HG02840 (cell line): ENCODE data around the gene ABRACL.

ENCODE experiments used
- ATAC-seq: cut with Tn5 transposase; IDR thresholded peaks from one replicate; pipeline ENCODE4 v1.9.1; 2021; ENCODE audit warnings: mild to moderate bottlenecking, moderate library complexity, moderate number of reproducible peaks; ENCODE audit not compliant: unreplicated experiment, low FRiP score

Gene ABRACL

GRCh38 chr6:139051396-139052060 is 23.0 kb downstream of the ABRACL start:
- ATAC-seq: no peak

- no peak for ATAC-seq
These were observed 24.8 kb downstream of the ABRACL start for GRCh38 chr6:139053382-139053781.

GRCh38 chr6:139054001-139054400 is 25.5 kb downstream of the ABRACL start:
- no peak for ATAC-seq

GRCh38 chr6:139055709-139056108 is 27.2 kb downstream of the ABRACL start:
- no peak for ATAC-seq

- no peak for ATAC-seq
These were observed 29.5 kb downstream of the ABRACL start for GRCh38 chr6:139058029-139058428.

- no peak for ATAC-seq
These were observed 31.8 kb downstream of the ABRACL start for GRCh38 chr6:139060332-139060731.

- no peak for ATAC-seq
These were observed 34.5 kb downstream of the ABRACL start for GRCh38 chr6:139062932-139063646.

- ATAC-seq: no peak
These were observed 36.6 kb downstream of the ABRACL start for GRCh38 chr6:139064981-139065665.

- ATAC-seq: no peak
These were observed 37.5 kb downstream of the ABRACL start for GRCh38 chr6:139066080-139066479.

- ATAC-seq: no peak
These were observed 40.3 kb downstream of the ABRACL start for GRCh38 chr6:139068846-139069245.

- ATAC-seq: no peak
These were observed 44.6 kb downstream of the ABRACL start for GRCh38 chr6:139073118-139073517.

GRCh38 chr6:139079018-139079417 is 50.5 kb downstream of the ABRACL start:
- no peak for ATAC-seq

GRCh38 chr6:139080255-139080920 is 51.8 kb downstream of the ABRACL start:
- no peak for ATAC-seq

- no peak for ATAC-seq
These were observed 52.9 kb downstream of the ABRACL start for GRCh38 chr6:139081471-139081870.

- ATAC-seq: no peak
These were observed 53.8 kb downstream of the ABRACL start for GRCh38 chr6:139082370-139082769.

- ATAC-seq: no peak
These were observed 63.3 kb downstream of the ABRACL start for GRCh38 chr6:139091826-139092225.
